ENCODE data around the gene TUFT1.

TUFT1 gene, protein sequence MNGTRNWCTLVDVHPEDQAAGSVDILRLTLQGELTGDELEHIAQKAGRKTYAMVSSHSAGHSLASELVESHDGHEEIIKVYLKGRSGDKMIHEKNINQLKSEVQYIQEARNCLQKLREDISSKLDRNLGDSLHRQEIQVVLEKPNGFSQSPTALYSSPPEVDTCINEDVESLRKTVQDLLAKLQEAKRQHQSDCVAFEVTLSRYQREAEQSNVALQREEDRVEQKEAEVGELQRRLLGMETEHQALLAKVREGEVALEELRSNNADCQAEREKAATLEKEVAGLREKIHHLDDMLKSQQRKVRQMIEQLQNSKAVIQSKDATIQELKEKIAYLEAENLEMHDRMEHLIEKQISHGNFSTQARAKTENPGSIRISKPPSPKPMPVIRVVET

GRCh38 chr1:151540021-151540981 is at the start of gene TUFT1:
Gene TUFT1, plus strand, starts transcription at chr1:151540309. Its CDS starts 58 bp downstream, at chr1:151540367.
- DNase-seq = peak; percentile 97

GRCh38 chr1:151491641-151492040 is 48.5 kb upstream of the TUFT1 start:
- no peak for DNase-seq

- no peak for DNase-seq
Measured at GRCh38 chr1:151492120-151492519, 48.0 kb upstream of the TUFT1 start.

- no peak for DNase-seq
Measured at GRCh38 chr1:151493042-151493441, 47.1 kb upstream of the TUFT1 start.

- no peak for DNase-seq
Measured at GRCh38 chr1:151494741-151495281, 45.3 kb upstream of the TUFT1 start.

DNA sequence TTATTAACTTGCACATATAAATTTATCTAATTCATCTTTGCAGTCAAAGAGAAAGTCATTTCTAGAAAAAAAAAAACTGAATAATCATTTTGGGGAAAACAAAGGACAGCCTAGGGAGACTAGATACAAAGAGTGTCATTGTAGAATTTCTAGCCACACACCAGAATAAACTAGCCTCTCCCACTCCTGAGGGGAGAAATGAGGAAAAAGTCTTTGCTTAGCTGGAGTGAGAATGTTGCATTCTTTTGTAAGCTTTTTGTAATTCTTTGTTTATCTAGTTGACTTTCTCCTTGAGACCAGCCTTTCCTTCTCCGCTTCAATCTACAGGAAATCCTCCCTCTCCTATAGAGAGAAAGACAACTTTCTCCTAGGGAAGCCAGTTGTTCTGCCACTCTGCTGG is 44.8 kb upstream of the TUFT1 start:
- no peak for DNase-seq

DNA sequence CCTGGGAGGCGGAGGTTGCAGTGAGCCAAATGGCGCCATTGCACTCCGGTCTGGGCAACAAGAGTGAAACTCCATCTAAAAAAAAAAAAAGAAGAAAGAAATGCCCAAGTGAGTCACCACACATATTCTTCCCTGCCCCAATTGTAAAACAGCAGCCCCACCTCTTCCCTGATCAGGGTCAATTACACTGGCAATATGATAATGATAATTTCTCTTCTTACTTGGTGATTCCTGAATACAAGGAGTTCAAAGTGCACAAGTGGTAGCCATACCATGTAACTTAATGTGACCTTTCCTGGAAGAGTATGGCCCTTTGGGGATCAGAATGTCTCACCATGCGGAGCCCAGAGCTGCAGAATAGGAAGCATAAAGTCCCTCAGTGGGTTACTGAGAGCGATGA is 40.7 kb upstream of the TUFT1 start:
- DNase-seq = no peak

DNA sequence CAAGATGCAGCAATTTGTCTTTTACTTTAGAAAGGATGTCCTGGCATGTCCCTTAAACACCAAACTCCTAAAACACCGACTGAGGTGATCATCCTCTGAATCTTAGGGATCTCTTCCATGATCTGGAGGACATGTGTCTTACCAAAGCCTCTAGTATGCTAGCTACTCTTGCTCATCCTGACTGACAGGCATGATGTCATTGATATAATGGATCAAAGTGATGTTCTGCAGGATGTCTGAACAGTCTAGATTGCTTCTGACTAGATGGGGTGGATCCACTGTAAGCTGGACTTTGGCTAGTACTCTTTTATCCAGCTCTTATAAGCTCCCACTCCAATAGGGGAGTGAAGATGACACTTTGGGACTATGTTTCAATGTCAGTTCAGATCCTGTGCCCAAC is 40.2 kb upstream of the TUFT1 start:
- DNase-seq = no peak

DNA sequence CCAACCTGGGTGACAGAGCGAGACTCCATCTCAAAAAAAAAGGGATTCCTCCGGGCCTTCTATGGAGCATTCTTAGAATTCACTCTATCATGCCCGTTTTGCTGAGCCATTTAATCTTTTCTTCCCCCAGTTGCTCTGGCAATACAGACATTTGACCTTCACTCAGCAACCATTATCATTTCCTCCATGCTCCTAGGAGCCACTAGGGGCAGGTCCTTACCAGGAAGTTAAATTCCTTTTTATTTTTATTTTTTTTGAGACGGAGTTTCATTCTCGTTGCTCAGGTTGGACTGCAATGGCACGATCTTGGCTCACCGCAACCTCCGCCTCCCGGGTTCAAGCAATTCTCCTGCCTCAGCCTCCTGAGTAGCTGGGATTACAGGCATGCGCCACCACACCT is 38.6 kb upstream of the TUFT1 start:
- no peak for DNase-seq

DNA sequence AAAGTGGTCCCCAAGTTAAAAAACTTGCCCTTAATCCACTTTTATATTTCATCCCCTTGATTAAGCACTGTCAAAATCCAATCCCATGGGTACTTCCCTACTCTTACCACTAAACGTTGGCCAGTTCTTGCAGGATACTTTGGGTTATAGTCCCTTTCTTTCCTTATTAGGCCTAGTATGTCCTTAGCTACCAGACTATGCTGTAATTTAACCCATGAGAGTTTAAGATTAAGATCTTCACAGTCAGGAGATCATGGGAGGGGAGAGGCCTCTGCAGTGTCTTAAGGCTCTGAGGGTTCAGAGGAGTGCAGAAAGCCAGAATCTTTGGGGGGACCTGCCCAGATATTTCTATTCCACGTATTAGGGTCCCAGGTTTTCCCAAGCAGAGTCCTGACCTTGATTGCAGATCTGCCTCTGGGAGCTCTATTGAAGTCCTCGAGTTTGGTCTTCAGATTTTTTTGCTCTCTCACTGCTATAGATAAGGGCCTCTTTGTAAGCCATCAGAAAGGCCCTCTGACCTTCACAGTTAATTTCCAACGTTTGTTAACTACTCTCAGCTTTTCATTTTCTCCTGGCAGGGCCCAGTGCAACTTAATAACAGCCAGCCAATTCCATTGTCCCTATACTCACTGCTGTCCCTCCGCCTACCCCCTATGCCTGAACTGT is 37.9 kb upstream of the TUFT1 start:
- no peak for DNase-seq

DNA sequence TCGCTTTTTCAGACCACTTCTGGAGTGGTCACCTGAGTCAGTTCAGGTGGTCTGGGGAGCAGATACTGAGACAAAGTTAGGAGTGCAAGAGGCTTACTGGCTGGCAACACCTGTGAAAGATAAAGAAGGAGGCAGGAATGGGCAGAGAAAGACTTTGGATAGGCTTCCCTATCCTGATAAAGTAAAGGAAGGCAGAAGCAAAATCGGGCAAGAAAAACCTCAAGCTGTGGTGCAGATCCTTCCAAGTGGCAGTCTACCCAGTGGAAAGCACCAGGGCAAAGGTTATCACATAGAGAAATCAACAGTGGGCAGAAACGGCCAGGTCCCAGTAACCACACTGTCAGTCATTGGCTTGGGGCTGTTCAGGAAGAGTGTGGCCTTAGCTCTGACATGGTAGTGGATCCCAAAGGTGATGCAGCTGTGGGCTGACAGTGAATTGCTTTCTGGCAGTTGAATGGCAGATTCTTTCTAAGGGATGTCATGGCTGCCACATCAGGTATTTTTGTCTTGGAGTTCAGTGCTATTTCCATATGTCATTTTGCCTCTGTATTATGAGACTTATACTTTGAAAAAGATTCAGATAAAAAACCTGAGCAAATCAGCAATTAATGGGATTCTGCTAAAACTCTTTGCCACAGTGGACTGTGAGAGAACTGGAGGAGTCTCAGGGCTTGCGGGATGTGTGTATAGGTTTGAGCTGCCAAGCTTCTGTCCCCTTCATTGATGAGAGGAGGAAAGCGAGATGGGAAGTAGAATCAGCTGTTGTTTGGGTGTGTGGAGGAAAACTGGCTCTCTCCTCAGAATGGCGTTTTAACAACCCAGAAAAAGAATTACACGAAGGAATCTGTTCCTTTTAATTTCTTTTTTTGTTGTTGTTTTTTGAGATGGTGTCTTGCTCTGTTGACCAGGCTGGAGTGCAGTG is 37.0 kb upstream of the TUFT1 start:
- DNase-seq = no peak

DNA sequence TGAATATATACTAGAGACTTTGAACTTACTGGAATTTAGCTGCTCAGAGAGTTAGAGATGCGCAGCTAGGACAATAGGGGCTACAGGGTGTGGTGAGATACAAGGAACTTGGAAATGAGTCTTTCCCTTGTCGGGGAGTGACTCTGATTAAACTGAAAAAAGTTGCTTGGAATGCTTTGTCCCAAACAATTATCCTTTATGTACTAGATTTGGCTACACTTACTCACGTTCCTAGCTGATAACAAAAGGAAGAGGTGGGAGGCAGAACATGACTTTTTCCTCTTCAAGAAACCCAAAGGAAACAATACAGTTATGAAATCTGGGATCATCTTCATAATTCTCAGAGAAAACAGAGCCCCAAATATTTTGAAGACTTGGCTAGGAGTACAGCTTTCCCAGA is 35.9 kb upstream of the TUFT1 start:
- DNase-seq = no peak

DNA sequence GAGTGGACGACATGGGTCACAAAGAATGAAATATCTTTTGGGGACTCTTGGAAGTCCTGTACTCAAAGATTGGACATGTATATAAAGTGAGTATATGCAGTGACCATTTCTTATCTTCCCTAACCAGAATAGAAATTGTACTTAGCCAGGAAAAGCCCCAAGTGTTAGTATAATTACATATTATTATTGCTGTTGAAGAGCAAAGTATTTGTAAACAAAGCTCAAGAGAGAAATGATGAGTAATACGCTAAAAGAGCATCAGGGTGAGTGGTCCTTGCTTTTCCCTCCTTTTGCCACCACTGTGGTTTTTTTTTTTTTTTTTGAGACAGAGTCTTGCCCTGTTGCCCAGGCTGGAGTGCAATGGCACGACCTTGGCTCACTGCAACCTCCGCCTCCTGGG is 35.4 kb upstream of the TUFT1 start:
- DNase-seq = no peak

- no peak for DNase-seq
Measured at GRCh38 chr1:151508833-151509232, 31.3 kb upstream of the TUFT1 start.

DNA sequence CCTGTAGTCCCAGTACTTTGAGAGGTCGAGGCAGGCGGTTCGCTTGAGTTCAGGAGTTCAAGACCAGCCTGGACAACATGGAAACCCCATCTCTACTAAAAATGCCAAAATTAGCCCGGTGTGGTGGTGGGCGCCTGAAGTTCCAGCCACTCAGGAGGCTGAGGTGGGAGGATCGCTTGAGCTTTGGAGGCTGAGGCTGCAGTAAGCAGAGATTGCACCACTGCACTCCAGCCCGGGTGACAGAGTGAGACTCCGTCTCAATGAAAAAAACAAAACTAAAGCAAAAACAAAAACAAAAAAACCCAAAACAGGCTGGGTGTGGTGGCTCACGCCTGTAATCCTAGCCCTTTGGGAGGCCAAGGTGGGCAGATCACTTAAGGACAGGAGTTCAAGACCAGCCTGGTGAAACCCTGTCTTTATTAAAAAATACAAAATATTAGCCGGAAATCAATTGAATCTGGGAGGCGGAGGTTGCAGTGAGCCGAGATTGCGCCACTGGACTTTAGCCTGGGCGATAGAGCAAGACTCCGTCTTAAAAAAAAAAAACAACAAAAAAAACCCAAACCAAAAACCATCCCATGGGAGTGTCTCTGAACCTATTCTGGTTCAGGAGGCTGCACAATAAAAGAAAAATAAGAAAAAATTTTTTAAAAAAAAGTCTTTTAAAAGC is 30.6 kb upstream of the TUFT1 start:
- no peak for DNase-seq

GRCh38 chr1:151510020-151510405 is 30.1 kb upstream of the TUFT1 start:
- DNase-seq = no peak

- no peak for DNase-seq
Measured at GRCh38 chr1:151510614-151510956, 29.5 kb upstream of the TUFT1 start.

DNA sequence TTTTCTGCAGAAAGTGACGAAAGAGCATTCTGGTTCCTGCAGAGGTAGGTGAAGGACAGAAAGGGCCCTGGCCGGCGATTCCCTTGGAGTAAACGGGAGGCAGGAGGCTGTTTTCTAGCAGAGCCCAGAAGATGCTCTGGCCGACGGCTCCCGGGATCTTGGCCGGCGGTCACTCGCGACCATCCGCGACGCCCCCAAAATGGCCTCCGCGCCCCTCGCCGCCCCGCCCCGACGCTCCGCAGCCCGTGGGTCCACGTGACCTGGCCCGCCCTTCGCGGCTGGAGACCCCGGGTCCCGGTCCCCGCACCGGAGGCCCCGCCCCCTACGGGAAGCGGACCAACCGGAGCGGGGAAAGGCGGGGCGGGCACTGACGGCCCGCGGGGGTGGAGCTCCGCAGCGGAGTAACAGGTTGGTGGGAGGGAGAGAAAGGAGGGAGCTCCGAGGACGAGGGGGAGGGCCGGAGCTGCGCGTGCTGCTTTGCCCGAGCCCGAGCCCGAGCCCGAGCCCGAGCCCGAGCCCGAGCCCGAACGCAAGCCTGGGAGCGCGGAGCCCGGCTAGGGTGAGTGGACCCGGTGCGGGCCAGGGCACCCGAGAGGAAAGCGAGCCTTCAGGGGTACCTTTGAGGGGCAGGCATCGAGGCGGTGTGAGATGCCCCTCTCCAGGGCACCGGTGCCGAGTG is 29.0 kb upstream of the TUFT1 start, which contains the start of gene CGN:
Gene CGN, plus strand, starts transcription at position 431 of the 679 bp plus-strand sequence. CDS start 7,133 bp downstream, outside the sequence.
- peak; percentile 87 for DNase-seq

- DNase-seq = peak; percentile 32
Measured at GRCh38 chr1:151511636-151512215, 28.4 kb upstream of the TUFT1 start.

DNA sequence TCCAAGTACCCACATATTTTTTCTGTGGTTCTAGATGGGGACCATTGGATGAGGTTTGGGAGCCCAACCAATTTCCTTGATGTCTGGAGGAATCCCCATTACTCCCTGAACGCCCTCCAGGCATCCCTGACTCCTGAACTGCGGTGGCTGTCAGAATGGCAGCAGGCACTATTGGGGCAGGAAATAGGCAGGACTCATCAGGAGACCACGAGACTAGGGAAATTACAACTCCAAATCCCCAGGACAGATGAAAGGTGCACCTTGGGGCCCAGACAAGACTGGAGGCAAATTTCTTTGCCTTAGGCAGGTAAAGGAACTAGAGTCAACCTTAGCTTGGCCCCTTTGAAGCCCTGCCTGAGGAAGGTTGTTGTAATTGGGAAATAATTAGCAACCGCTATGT is 27.8 kb upstream of the TUFT1 start:
- DNase-seq = no peak
